HCT116 (cell line): Measurements from ENCODE around the gene NSD2. TPM values are rescaled to one million over a fixed set of nuclear protein-coding genes. Genes with fewer than 3 reads are reported as not detected.

ENCODE experiments used
- ATAC-seq: fragments of 200-7000 bp; cut with Tn5 transposase; 2 replicates; pipeline ENCODE4 v1.9.1; 2020; ENCODE audit warnings: mild to moderate bottlenecking, moderate library complexity
- BruUV-seq: library from RNA; stranded (reverse); fragments of 400-500 nt; replicated peaks from 2 replicates; lab custom pipeline; 2021; lab: Mats Ljungman, UMichigan
- CTCF ChIA-PET: fragments of 300-600 bp; sonication (Branson Sonifier 250); formaldehyde crosslinking; loops from one replicate; lab custom pipeline; 2021; ENCODE audit warnings: antibody characterized with exemption; lab: Charles Lee
- POLR2A ChIA-PET: fragments of 300-600, 350-600 bp; sonication (Branson Sonifier 250); formaldehyde crosslinking; loops from one replicate; lab custom pipeline; 2021; ENCODE audit warnings: antibody characterized with exemption; lab: Charles Lee
- RAD21 ChIA-PET, 2 experiments: fragments of 300-600 bp; sonication (Branson Sonifier 250); formaldehyde crosslinking; loops; one replicate each; lab custom pipeline; 2023; ENCODE audit warnings: low total read pairs in 2 of 2; ENCODE audit not compliant: uncharacterized antibody in 2 of 2, unreplicated experiment in 2 of 2, low non-redundant PET in 1 of 2; lab: Charles Lee
- DNase-seq: peaks from one replicate; pipeline ENCODE4 v3.0.0-alpha.2; 2010; ENCODE audit warnings: low read depth, low spot score
- H2AFZ ChIP-seq: fragments of 200-600 bp; shearing (Covaris generic), sonication (generic); 2 replicates; pipeline ENCODE4 v1.6.1; 2017; ENCODE audit warnings: low read depth, mixed run types, mixed read lengths, antibody characterized with exemption, low read length; ENCODE audit not compliant: poor library complexity, severe bottlenecking
- H3K27ac ChIP-seq: 2 replicates; pipeline ENCODE4 v1.5.1; 2012; ENCODE audit warnings: low read depth, low read length
- H3K27me3 ChIP-seq: fragments of 200-600 bp; sonication (generic); 2 replicates; pipeline ENCODE4 v1.6.1; 2016; ENCODE audit warnings: mixed run types, low read length, mixed read lengths; ENCODE audit not compliant: insufficient read depth
- H3K36me3 ChIP-seq, 2 experiments: fragments of 200-500 bp in 1 of 2; fragments of 200-600 bp in 1 of 2; sonication (Bioruptor generic) in 1 of 2; sonication (generic) in 1 of 2; 2 replicates each; pipeline versions ENCODE4 v1.5.1 to v1.6.1; 2014 to 2016; ENCODE audit warnings: low read length in 2 of 2, inconsistent platforms in 1 of 2, mixed read lengths in 1 of 2, mixed run types in 1 of 2; ENCODE audit not compliant: insufficient read depth in 2 of 2, control insufficient read depth in 1 of 2
- H3K4me1 ChIP-seq, 2 experiments: fragments of 200-600 bp in 1 of 2; sonication (generic) in 1 of 2; 2 replicates each; pipeline versions ENCODE4 v1.5.1 to v1.6.1; 2012 to 2017; ENCODE audit warnings: low read length in 2 of 2, inconsistent platforms in 1 of 2, mild to moderate bottlenecking in 1 of 2, mixed read lengths in 1 of 2, mixed run types in 1 of 2, moderate library complexity in 1 of 2; ENCODE audit not compliant: insufficient read depth in 2 of 2, control insufficient read depth in 1 of 2
- H3K4me2 ChIP-seq: fragments of 200-600 bp; sonication (generic); 2 replicates; pipeline ENCODE4 v1.6.1; 2017; ENCODE audit warnings: mixed run types, low read length, mixed read lengths
- H3K4me3 ChIP-seq, 2 experiments: fragments of 200-600 bp in 1 of 2; sonication (generic) in 1 of 2; replicated peaks in 1 of 2; 2 replicates each; pipeline ENCODE4 v1.5.1; 2011 to 2016; ENCODE audit warnings: low read length in 2 of 2, control low read depth in 1 of 2, low read depth in 1 of 2, mild to moderate bottlenecking in 1 of 2, mixed read lengths in 1 of 2, mixed run types in 1 of 2
- H3K79me2 ChIP-seq: fragments of 200-600 bp; sonication (generic); 2 replicates; pipeline ENCODE4 v1.6.1; 2017; ENCODE audit warnings: mild to moderate bottlenecking, mixed run types, low read length, moderate library complexity, mixed read lengths; ENCODE audit not compliant: insufficient read depth
- H3K9ac ChIP-seq: fragments of 200-600 bp; sonication (generic); 2 replicates; pipeline ENCODE4 v1.6.1; 2016; ENCODE audit warnings: low read length, mixed read lengths
- H3K9me2 ChIP-seq: fragments of 200-600 bp; sonication (generic), shearing (Covaris generic); 2 replicates; pipeline ENCODE4 v1.6.1; 2017; ENCODE audit warnings: mixed run types, mild to moderate bottlenecking, moderate library complexity; ENCODE audit not compliant: insufficient read depth
- H3K9me3 ChIP-seq, 2 experiments: fragments of 200-500 bp in 1 of 2; fragments of 200-600 bp in 1 of 2; sonication (Bioruptor generic) in 1 of 2; sonication (generic) in 1 of 2; 2 replicates each; pipeline ENCODE4 v1.6.1; 2014 to 2017; ENCODE audit warnings: low read length in 2 of 2, mixed read lengths in 2 of 2, inconsistent platforms in 1 of 2, low read depth in 1 of 2, mild to moderate bottlenecking in 1 of 2, mixed run types in 1 of 2, moderate library complexity in 1 of 2; ENCODE audit not compliant: control insufficient read depth in 1 of 2, insufficient read depth in 1 of 2
- H4K20me1 ChIP-seq: fragments of 200-600 bp; sonication (generic), shearing (Covaris generic); 2 replicates; pipeline ENCODE4 v1.6.1; 2017; ENCODE audit warnings: mixed run types, mild to moderate bottlenecking, moderate library complexity; ENCODE audit not compliant: insufficient read depth
- CBX3 ChIP-seq: IDR thresholded peaks from 2 replicates; pipeline ENCODE4 v1.6.1; 2012; ENCODE audit warnings: low read depth
- CEBPB ChIP-seq: IDR thresholded peaks from 2 replicates; pipeline ENCODE4 v1.6.1; 2012; ENCODE audit warnings: low read depth
- ELF1 ChIP-seq: IDR thresholded peaks from 2 replicates; pipeline ENCODE4 v1.6.1; 2012; ENCODE audit warnings: low read depth, borderline replicate concordance
- EZH2 ChIP-seq: fragments of 200-600 bp; sonication (generic); IDR thresholded peaks from 2 replicates; pipeline ENCODE4 v1.6.1; 2017; ENCODE audit warnings: antibody characterized with exemption, mixed run types
- EZH2phosphoT487 ChIP-seq: fragments of 200-600 bp; IDR thresholded peaks from 2 replicates; pipeline ENCODE4 v1.6.1; 2018; ENCODE audit warnings: antibody characterized with exemption, borderline replicate concordance
- JUND ChIP-seq: IDR thresholded peaks from 2 replicates; pipeline ENCODE4 v1.6.1; 2012
- SIN3A ChIP-seq: IDR thresholded peaks from 2 replicates; pipeline ENCODE4 v1.6.1; 2012; ENCODE audit warnings: low read depth
- SP1 ChIP-seq: IDR thresholded peaks from 2 replicates; pipeline ENCODE4 v1.6.1; 2012; ENCODE audit warnings: low read depth
- SRF ChIP-seq: IDR thresholded peaks from 2 replicates; pipeline ENCODE4 v1.6.1; 2012; ENCODE audit warnings: low read depth
- TCF7L2 ChIP-seq: IDR thresholded peaks from 2 replicates; pipeline ENCODE4 v1.7.0; 2011; ENCODE audit warnings: borderline replicate concordance, inconsistent platforms; ENCODE audit not compliant: insufficient read depth, insufficient read length; ENCODE audit errors: extremely low read depth
- ZFX ChIP-seq: fragments of 450-650 bp; IDR thresholded peaks from 2 replicates; pipeline ENCODE4 v1.6.1; 2017
- ZNF274 ChIP-seq: fragments of 200-500 bp; sonication (Bioruptor generic); IDR thresholded peaks from 2 replicates; pipeline ENCODE4 v1.6.1; 2014; ENCODE audit warnings: mild to moderate bottlenecking, low read depth, low read length, inconsistent platforms
- intact Hi-C: fragments of 100-400 bp; cut with micrococcal nuclease; formaldehyde crosslinking; loops from 2 replicates; pipeline ENCODE4 v1.10.0; 2022
- total RNA-seq: library from RNA; stranded (reverse); gene quantifications from one replicate; pipeline ENCODE4 v1.2.1, GENCODE V29; 2021; ENCODE audit not compliant: unreplicated experiment
- TF ChIP-seq, protein P1 (sequence below), 3 experiments: fragments of 200-600 bp in 1 of 3; sonication (generic) in 1 of 3; IDR thresholded peaks in 2 of 3; conservative IDR thresholded peaks in 1 of 3; 2 replicates each; pipeline ENCODE4 v1.5.1; 2012 to 2017; ENCODE audit warnings: low read depth in 2 of 3, low read length in 2 of 3, antibody characterized with exemption in 1 of 3, borderline replicate concordance in 1 of 3, control low read depth in 1 of 3, mild to moderate bottlenecking in 1 of 3, mixed read lengths in 1 of 3, mixed run types in 1 of 3, moderate library complexity in 1 of 3; ENCODE audit not compliant: insufficient read depth in 1 of 3
- TF ChIP-seq, protein P2 (sequence below): IDR thresholded peaks from 2 replicates; pipeline ENCODE4 v1.6.1; 2012; ENCODE audit warnings: low read depth

NSD2 gene
- total RNA-seq, 1 experiment from 2014 or later: 145 TPM

GRCh38 chr4:1950369-1950768 is 79.2 kb downstream of the NSD2 start:
- intact Hi-C loops: no loop called here
- CTCF ChIA-PET: no interaction called here
- no TSS peak for BruUV-seq

GRCh38 chr4:1952058-1952700 is 81.0 kb downstream of the NSD2 start:
- ATAC-seq: no peak
- no peak overlapping the region for H3K9ac ChIP-seq
- 0 out of 2 replicates have a peak, but pooled peaks cover 2% of the 10 kb centered on the region for H4K20me1 ChIP-seq
- TF ChIP-seq, protein P1, sequence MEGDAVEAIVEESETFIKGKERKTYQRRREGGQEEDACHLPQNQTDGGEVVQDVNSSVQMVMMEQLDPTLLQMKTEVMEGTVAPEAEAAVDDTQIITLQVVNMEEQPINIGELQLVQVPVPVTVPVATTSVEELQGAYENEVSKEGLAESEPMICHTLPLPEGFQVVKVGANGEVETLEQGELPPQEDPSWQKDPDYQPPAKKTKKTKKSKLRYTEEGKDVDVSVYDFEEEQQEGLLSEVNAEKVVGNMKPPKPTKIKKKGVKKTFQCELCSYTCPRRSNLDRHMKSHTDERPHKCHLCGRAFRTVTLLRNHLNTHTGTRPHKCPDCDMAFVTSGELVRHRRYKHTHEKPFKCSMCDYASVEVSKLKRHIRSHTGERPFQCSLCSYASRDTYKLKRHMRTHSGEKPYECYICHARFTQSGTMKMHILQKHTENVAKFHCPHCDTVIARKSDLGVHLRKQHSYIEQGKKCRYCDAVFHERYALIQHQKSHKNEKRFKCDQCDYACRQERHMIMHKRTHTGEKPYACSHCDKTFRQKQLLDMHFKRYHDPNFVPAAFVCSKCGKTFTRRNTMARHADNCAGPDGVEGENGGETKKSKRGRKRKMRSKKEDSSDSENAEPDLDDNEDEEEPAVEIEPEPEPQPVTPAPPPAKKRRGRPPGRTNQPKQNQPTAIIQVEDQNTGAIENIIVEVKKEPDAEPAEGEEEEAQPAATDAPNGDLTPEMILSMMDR (IDR thresholded peaks at IDR 0.05 in 2 of 3, conservative IDR thresholded peaks at IDR 0.05 in 1 of 3; ENCODE audit: borderline replicate concordance in 1 of 3, insufficient read depth in 1 of 3, low read depth in 2 of 3, low read length in 2 of 3): no peak
- TF ChIP-seq SRF (no peak), EZH2phosphoT487 (no peak), ELF1 (no peak), CEBPB (no peak), TCF7L2 (no peak), ZFX (no peak), SP1 (no peak), SIN3A (no peak), EZH2 (no peak), ZNF274 (no peak)
- TF ChIP-seq, protein P2, sequence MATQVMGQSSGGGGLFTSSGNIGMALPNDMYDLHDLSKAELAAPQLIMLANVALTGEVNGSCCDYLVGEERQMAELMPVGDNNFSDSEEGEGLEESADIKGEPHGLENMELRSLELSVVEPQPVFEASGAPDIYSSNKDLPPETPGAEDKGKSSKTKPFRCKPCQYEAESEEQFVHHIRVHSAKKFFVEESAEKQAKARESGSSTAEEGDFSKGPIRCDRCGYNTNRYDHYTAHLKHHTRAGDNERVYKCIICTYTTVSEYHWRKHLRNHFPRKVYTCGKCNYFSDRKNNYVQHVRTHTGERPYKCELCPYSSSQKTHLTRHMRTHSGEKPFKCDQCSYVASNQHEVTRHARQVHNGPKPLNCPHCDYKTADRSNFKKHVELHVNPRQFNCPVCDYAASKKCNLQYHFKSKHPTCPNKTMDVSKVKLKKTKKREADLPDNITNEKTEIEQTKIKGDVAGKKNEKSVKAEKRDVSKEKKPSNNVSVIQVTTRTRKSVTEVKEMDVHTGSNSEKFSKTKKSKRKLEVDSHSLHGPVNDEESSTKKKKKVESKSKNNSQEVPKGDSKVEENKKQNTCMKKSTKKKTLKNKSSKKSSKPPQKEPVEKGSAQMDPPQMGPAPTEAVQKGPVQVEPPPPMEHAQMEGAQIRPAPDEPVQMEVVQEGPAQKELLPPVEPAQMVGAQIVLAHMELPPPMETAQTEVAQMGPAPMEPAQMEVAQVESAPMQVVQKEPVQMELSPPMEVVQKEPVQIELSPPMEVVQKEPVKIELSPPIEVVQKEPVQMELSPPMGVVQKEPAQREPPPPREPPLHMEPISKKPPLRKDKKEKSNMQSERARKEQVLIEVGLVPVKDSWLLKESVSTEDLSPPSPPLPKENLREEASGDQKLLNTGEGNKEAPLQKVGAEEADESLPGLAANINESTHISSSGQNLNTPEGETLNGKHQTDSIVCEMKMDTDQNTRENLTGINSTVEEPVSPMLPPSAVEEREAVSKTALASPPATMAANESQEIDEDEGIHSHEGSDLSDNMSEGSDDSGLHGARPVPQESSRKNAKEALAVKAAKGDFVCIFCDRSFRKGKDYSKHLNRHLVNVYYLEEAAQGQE: no peak
- no peak overlapping the region for H2AFZ ChIP-seq
- no peaks in the 10 kb centered on the region for H3K4me1 ChIP-seq
- ChIA-PET POLR2A (no interaction called here), RAD21 (no interaction called here), CTCF (no interaction called here)
- peaks cover 23 to 49% of the 10 kb centered on the region in 2 experiments for H3K36me3 ChIP-seq
- intact Hi-C loops: no loop called here
- H3K79me2 ChIP-seq: peaks cover 16% of the 10 kb centered on the region
- no peak overlapping the region for H3K4me2 ChIP-seq
- H3K27ac ChIP-seq: no peak overlapping the region
- no peak for DNase-seq
- no peak overlapping the region for H3K4me3 ChIP-seq
- H3K27me3 ChIP-seq: no peaks in the 10 kb centered on the region
- no peaks in the 10 kb centered on the region for H3K9me2 ChIP-seq
- H3K9me3 ChIP-seq: no peaks in the 10 kb centered on the region
- no TSS peak for BruUV-seq

More at GRCh38 chr4:1950369-1950768, 79.2 kb downstream of the NSD2 start:
- Histone ChIP-seq H3K27me3 (no peaks in the 10 kb centered on the region), H3K27ac (no peak overlapping the region), H4K20me1 (0 out of 2 replicates have a peak, but pooled peaks cover 2% of the 10 kb centered on the region), H3K4me2 (no peak overlapping the region), H3K9ac (no peak overlapping the region)
- POLR2A ChIA-PET: no interaction called here
- TF ChIP-seq JUND: no peak
- TF ChIP-seq ZNF274: no peak
- no peak for TF ChIP-seq CBX3
- TF ChIP-seq, all 23 proteins: peak for 0
- Histone ChIP-seq H2AFZ (no peak overlapping the region), H3K4me1 (no peaks in the 10 kb centered on the region), H3K9me3 (no peaks in the 10 kb centered on the region), H3K36me3 (peaks cover 14 to 38% of the 10 kb centered on the region in 2 experiments), H3K4me3 (no peak overlapping the region), H3K9me2 (no peaks in the 10 kb centered on the region), H3K79me2 (peaks cover 14% of the 10 kb centered on the region)
- ATAC-seq (no peak), DNase-seq (no peak)
- RAD21 ChIA-PET: no interaction called here
